Mucosa of descending colon (tissue), 3 donors: Measurements from ENCODE around the gene MORC2. TPM values are rescaled to one million over a fixed set of nuclear protein-coding genes. Genes with fewer than 3 reads are reported as not detected.

ENCODE experiments used
- ATAC-seq: fragments of 200-7000 bp; cut with Tn5 transposase; one replicate; pipeline ENCODE4 v1.9.1; 2020; ENCODE audit warnings: mild to moderate bottlenecking, moderate library complexity
- DNase-seq, 3 donors: peaks; one replicate each; pipeline ENCODE4 v3.0.0-alpha.2; 2020
- H3K36me3 ChIP-seq: fragments of 200-600 bp; one replicate; pipeline ENCODE4 v1.8.0; 2021; ENCODE audit warnings: low read depth, mild to moderate bottlenecking
- H3K4me1 ChIP-seq: fragments of 200-600 bp; one replicate; pipeline ENCODE4 v1.8.0; 2021; ENCODE audit warnings: low read depth, mild to moderate bottlenecking
- H3K4me3 ChIP-seq: fragments of 200-600 bp; one replicate; pipeline ENCODE4 v1.8.0; 2021; ENCODE audit warnings: mild to moderate bottlenecking
- H3K9me3 ChIP-seq: fragments of 200-600 bp; one replicate; pipeline ENCODE4 v1.8.0; 2021; ENCODE audit warnings: mild to moderate bottlenecking
- intact Hi-C, 2 donors: fragments of 100-400 bp; cut with DNase I in 1 of 2; cut with micrococcal nuclease in 1 of 2; formaldehyde crosslinking; loops; one replicate each; pipeline versions ENCODE4 v1.11.0 to v1.11.1; 2022; cut with DNase I, micrococcal nuclease
- total RNA-seq, 3 donors: library from RNA; stranded (reverse); fragmentation: NEBNext Ultra II Directional in 2 of 3; extraction: Animal tissue kit (Norgen Biotek cat#: 25700) in 2 of 3; gene quantifications; one replicate each; pipeline versions ENCODE4 v1.2.1 to v1.2.4, GENCODE V29; 2021 to 2023
- TF ChIP-seq, protein P1 (sequence below): fragments of 200-600 bp; IDR thresholded peaks from one replicate; pipeline ENCODE4 v1.8.0; 2022; ENCODE audit warnings: antibody characterized with exemption, mild to moderate bottlenecking
- donor health status: DM: no; HTN: no; CAD: no; lungs with moderate emphysema.
- donor health status: DM: no; HTN: no; CAD: no.
- donor health status: DM: no; HTN: yes; CAD: no.

The MORC2 gene
- total RNA-seq, 3 donors from 2014 or later: 14.0 to 28.0 (median 20.0) TPM

- Histone ChIP-seq H3K9me3 (no peaks in the 10 kb centered on the region), H3K4me1 (no peaks in the 10 kb centered on the region), H3K4me3 (no peak overlapping the region), H3K36me3 (no peaks in the 10 kb centered on the region)
- peak in 2 of 3 donors; percentile 5 to 25 for DNase-seq
- intact Hi-C loops: no loop called here
- no peak for ATAC-seq
- TF ChIP-seq, protein P1, sequence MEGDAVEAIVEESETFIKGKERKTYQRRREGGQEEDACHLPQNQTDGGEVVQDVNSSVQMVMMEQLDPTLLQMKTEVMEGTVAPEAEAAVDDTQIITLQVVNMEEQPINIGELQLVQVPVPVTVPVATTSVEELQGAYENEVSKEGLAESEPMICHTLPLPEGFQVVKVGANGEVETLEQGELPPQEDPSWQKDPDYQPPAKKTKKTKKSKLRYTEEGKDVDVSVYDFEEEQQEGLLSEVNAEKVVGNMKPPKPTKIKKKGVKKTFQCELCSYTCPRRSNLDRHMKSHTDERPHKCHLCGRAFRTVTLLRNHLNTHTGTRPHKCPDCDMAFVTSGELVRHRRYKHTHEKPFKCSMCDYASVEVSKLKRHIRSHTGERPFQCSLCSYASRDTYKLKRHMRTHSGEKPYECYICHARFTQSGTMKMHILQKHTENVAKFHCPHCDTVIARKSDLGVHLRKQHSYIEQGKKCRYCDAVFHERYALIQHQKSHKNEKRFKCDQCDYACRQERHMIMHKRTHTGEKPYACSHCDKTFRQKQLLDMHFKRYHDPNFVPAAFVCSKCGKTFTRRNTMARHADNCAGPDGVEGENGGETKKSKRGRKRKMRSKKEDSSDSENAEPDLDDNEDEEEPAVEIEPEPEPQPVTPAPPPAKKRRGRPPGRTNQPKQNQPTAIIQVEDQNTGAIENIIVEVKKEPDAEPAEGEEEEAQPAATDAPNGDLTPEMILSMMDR: no peak
Measured at GRCh38 chr22:30887453-30887852, 81.1 kb downstream of the MORC2 start.

- H3K36me3 ChIP-seq: no peaks in the 10 kb centered on the region
- no peaks in the 10 kb centered on the region for H3K4me1 ChIP-seq
- H3K4me3 ChIP-seq: no peak overlapping the region
- DNase-seq: peak in 2 of 3 donors; percentile 8 to 37
- ATAC-seq: no peak
- TF ChIP-seq, protein P1: no peak
- intact Hi-C loops: no loop called here
- no peaks in the 10 kb centered on the region for H3K9me3 ChIP-seq
Measured at GRCh38 chr22:30885591-30885990, 83.0 kb downstream of the MORC2 start.

DNA sequence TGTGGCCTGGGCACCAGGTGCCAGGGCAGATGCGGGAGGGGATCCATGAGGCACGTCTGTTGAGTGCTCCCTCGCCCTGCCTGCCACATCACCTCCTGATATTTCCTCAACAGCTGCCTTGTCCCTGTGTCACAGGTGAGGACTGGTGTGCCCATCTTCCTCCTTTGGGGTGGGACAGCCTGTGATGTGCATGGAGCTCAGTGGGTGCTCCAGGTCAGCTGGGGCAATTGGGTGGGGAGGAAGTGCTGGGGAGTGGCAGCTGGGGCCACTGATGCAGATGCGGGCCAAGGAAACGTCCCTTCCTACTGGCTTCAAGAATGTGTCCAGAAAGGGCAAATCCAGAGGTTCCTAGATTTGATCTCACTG, 83.6 kb downstream of the MORC2 start:
- Histone ChIP-seq H3K36me3 (no peaks in the 10 kb centered on the region), H3K4me3 (no peak overlapping the region), H3K9me3 (no peaks in the 10 kb centered on the region), H3K4me1 (no peaks in the 10 kb centered on the region)
- DNase-seq (peak in 1 of 3 donors; percentile 7), ATAC-seq (no peak)
- intact Hi-C loops: no loop called here
- TF ChIP-seq, protein P1: no peak

DNA sequence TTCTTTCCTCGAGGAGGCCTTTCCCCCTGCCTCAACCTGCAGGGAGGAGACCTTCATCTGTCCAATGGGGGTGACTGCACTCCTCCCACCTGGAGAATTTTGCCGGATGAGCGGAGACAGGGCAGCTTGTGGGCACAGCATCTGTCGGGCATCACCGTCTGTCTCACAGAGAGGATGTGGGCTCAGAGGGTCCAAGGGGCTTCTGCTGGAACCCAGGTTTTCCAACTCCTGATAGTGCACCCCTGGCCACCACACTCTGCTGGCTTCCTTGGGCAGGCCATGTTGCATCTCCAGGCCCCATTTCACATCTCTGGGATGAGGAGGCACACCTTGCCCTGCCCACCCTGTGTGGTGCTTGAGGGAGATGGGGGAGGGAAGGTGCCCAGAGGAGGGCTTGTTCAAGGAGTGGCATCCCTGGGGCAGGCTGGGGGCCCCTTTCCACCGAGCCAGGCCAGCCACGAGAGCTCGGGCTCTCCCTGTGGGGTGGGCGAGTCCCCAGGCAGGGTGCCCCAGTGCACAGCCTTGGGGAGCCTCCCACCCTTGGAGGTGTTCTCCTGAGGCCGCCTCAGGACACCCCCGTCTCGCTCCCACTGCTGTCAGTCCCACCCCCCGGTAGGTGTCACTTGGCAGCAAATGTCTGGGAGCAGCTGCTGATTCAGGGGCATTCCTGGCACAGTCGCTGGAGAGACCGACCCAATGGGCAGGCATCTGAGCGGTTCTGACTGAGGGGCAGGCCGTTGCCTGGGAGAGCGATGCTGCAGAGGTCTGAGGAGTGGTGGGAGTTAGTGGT, 84.2 kb downstream of the MORC2 start:
- TF ChIP-seq, protein P1: no peak
- no peaks in the 10 kb centered on the region for H3K9me3 ChIP-seq
- DNase-seq: peak in 1 of 3 donors; percentile 29
- no peak overlapping the region for H3K4me3 ChIP-seq
- H3K36me3 ChIP-seq: no peaks in the 10 kb centered on the region
- no peaks in the 10 kb centered on the region for H3K4me1 ChIP-seq
- intact Hi-C loops: no loop called here
- ATAC-seq: no peak

DNA sequence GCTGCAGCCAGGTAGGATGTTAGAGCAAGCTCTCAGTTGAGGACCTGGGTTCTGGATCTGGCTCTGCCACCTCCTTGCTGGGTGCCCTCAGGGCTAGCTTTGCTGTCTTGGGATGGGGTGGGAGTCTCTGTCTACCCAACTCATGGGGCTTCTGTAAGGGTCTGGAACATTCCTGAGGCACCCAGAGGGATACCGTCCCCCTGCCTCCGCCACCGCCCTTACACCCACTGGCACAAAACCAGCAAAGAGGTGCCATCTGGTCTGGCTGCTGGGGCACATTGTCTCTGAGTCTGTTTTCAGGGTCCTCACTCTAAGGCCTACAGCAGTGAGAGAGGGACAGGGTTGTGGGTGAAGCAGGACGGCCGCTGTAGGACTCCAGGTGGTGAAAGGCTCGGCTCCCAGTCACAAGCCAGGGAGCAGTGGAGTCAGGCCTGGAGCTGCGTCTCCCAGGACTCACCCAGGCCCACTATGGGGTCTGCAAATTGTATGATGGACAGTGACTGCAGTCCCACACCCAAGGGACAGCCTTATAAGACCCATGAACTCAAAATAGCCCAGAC, 84.9 kb downstream of the MORC2 start:
- Histone ChIP-seq H3K4me3 (no peak overlapping the region), H3K36me3 (no peaks in the 10 kb centered on the region), H3K9me3 (no peaks in the 10 kb centered on the region), H3K4me1 (no peaks in the 10 kb centered on the region)
- ATAC-seq (no peak), DNase-seq (peak in 1 of 3 donors; percentile 13)
- intact Hi-C loops: no loop called here
- TF ChIP-seq, protein P1: no peak
